Measurements from ENCODE around the gene YWHAQ. TPM values are rescaled to one million over a fixed set of nuclear protein-coding genes. Genes with fewer than 3 reads are reported as not detected.

The YWHAQ gene
- total and polyA plus RNA-seq, 2 donors from 2014 or later: 168 to 262 TPM

DNA sequence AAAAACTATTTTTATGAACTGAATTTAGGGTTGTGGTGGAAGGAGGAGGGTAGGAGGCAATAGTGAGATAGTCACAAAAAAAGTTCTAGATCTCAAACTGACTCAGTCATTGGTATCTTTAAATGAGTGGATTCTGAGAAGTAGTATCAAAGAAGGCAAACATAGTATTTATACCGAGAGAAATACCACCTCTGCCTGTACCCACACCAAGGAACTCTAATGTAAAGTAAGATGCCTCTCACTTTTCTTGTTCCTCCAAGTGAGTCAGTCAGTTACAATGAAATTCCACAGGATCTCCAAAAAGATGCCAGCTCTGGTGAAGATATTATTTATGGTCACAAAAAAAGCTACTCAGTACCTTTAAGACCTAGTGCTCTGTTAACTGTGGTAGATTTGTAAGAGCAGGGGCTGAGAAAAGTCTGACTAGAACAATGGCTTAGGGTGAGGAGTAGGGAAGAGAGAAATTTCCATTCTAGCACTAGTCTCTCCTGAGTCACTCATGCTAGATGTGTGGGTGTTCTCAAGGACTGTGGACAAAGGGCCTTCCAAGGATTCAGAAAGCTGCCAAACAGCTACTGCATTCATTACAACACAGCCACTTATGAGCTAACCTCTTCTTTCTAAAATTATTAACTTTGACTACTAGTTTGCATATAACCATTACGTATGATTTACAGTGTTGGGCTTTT is 36.3 kb downstream of the YWHAQ start:
- peaks cover 2 to 12% (median 5%) of the 10 kb centered on the region in 3 donors for H3K9me3 ChIP-seq (ENCODE audit: control insufficient read depth in 2 of 3, insufficient read depth in 1 of 3, low read length in 3 of 3)
- peaks cover 0 to 15% (median 4%) of the 10 kb centered on the region in 3 donors for H3K36me3 ChIP-seq (ENCODE audit: control insufficient read depth in 2 of 3, insufficient read depth in 3 of 3, low read length in 3 of 3)
- no peak overlapping the region for H3K4me3 ChIP-seq (ENCODE audit: low read length in 3 of 3)
- no peaks in the 10 kb centered on the region for H3K27me3 ChIP-seq (ENCODE audit: control insufficient read depth, insufficient read depth, low read length)
- peaks cover 0 to 4% (median 0%) of the 10 kb centered on the region in 3 donors for H3K4me1 ChIP-seq (ENCODE audit: control insufficient read depth in 2 of 3, insufficient read depth in 2 of 3, low read depth in 1 of 3, low read length in 3 of 3)
- H3K27ac ChIP-seq (ENCODE audit: low read depth in 2 of 2, low read length in 2 of 2): no peak overlapping the region
- FAIRE-seq (peak; percentile 58), DNase-seq (no peak)
- intact Hi-C loops (cut with DNase I): no loop called here
- no peak overlapping the region for H3K9ac ChIP-seq (ENCODE audit: low read length in 3 of 3)
- TF ChIP-seq, protein P1, sequence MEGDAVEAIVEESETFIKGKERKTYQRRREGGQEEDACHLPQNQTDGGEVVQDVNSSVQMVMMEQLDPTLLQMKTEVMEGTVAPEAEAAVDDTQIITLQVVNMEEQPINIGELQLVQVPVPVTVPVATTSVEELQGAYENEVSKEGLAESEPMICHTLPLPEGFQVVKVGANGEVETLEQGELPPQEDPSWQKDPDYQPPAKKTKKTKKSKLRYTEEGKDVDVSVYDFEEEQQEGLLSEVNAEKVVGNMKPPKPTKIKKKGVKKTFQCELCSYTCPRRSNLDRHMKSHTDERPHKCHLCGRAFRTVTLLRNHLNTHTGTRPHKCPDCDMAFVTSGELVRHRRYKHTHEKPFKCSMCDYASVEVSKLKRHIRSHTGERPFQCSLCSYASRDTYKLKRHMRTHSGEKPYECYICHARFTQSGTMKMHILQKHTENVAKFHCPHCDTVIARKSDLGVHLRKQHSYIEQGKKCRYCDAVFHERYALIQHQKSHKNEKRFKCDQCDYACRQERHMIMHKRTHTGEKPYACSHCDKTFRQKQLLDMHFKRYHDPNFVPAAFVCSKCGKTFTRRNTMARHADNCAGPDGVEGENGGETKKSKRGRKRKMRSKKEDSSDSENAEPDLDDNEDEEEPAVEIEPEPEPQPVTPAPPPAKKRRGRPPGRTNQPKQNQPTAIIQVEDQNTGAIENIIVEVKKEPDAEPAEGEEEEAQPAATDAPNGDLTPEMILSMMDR (IDR thresholded peaks at IDR 0.05; ENCODE audit: borderline replicate concordance, extremely low read depth, insufficient read depth): no peak

DNA sequence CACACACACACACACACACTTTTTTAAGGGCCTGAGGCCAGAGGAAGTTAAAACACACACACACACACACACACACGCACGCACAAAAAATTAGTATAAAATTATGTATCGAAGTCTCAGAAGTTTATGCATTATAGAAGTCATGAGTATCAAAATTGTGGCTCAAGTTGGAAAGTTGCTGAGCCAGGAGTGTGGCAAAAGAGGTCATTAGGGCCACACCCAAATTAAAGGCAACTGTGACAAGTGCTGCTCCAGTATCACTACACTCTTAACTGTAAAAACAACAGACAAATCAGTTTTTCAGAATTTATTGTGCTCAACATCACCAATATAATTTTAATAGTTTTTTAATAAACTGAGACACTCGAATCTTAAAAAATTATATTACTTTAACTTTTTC is 36.9 kb downstream of the YWHAQ start:
- FAIRE-seq: peak; percentile 23
- TF ChIP-seq, protein P1 (IDR thresholded peaks at IDR 0.05; ENCODE audit: borderline replicate concordance, extremely low read depth, insufficient read depth): no peak
- H3K27ac ChIP-seq (ENCODE audit: low read depth in 2 of 2, low read length in 2 of 2): no peak overlapping the region
- intact Hi-C loops (cut with DNase I): no loop called here
- H3K4me3 ChIP-seq (ENCODE audit: low read length in 3 of 3): no peak overlapping the region
- peaks cover 0 to 6% (median 0%) of the 10 kb centered on the region in 3 donors for H3K9me3 ChIP-seq (ENCODE audit: control insufficient read depth in 2 of 3, insufficient read depth in 1 of 3, low read length in 3 of 3)
- H3K9ac ChIP-seq (ENCODE audit: low read length in 3 of 3): no peak overlapping the region
- peaks cover 0 to 10% (median 1%) of the 10 kb centered on the region in 3 donors for H3K36me3 ChIP-seq (ENCODE audit: control insufficient read depth in 2 of 3, insufficient read depth in 3 of 3, low read length in 3 of 3)
- H3K4me1 ChIP-seq (ENCODE audit: control insufficient read depth in 2 of 3, insufficient read depth in 2 of 3, low read depth in 1 of 3, low read length in 3 of 3): peaks cover 0 to 4% (median 0%) of the 10 kb centered on the region in 3 donors
- H3K27me3 ChIP-seq (ENCODE audit: control insufficient read depth, insufficient read depth, low read length): no peaks in the 10 kb centered on the region
- DNase-seq: no peak

DNA sequence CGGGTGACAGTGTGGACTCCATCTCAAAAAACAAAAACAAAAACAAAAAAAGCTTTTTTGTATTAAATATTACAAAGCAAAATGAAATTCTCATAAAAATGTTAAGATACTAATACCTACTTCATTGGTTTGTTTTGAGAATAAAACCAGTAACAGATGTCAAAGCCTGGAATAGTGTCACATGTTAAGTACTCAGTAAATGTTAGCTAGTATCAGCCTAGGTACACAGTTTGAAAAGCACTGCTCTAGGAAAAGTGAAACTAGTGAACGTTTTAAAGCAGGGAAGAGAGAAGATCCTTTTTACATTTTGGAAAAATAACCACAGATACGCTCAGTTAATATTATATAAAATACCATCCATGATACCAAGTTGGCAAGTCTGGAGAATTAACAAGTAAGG is 38.1 kb downstream of the YWHAQ start:
- Histone ChIP-seq H3K4me1 (ENCODE audit: control insufficient read depth in 2 of 3, insufficient read depth in 2 of 3, low read depth in 1 of 3, low read length in 3 of 3) (peaks cover 0 to 4% (median 0%) of the 10 kb centered on the region in 3 donors), H3K4me3 (ENCODE audit: low read length in 3 of 3) (no peak overlapping the region), H3K27me3 (ENCODE audit: control insufficient read depth, insufficient read depth, low read length) (no peaks in the 10 kb centered on the region), H3K27ac (ENCODE audit: low read depth in 2 of 2, low read length in 2 of 2) (no peak overlapping the region), H3K36me3 (ENCODE audit: control insufficient read depth in 2 of 3, insufficient read depth in 3 of 3, low read length in 3 of 3) (peaks cover 3 to 5% (median 4%) of the 10 kb centered on the region in 3 donors), H3K9ac (ENCODE audit: low read length in 3 of 3) (no peak overlapping the region), H3K9me3 (ENCODE audit: control insufficient read depth in 2 of 3, insufficient read depth in 1 of 3, low read length in 3 of 3) (no peaks in the 10 kb centered on the region)
- FAIRE-seq (no peak), DNase-seq (no peak)
- TF ChIP-seq, protein P1 (IDR thresholded peaks at IDR 0.05; ENCODE audit: borderline replicate concordance, extremely low read depth, insufficient read depth): no peak
- intact Hi-C loops (cut with DNase I): no loop called here
